ENCODE measurements around the gene PRUNE2. TPM values are rescaled to one million over a fixed set of nuclear protein-coding genes. Genes with fewer than 3 reads are reported as not detected.
A peak's percentile ranks its signal among the peaks of the same experiment; 100 is the strongest.
"Not testable (repeated sequence)": the region's sequence is repeated elsewhere in the genome, so short reads cannot be mapped to it uniquely, and the experiment has no call there.

PRUNE2 gene
- total RNA-seq, 2 donors from 2014 or later: 0.24 to 0.39 TPM

GRCh38 chr9:76690246-76690972 lies 215.5 kb downstream of the PRUNE2 start:
- Mint-ChIP-seq H3K27ac (no peak overlapping the region), H3K9me3 (no peaks in the 10 kb centered on the region), H3K27me3 (peaks cover 33% of the 10 kb centered on the region), H3K4me3 (no peak overlapping the region), H3K36me3 (ENCODE audit: low read depth) (no peaks in the 10 kb centered on the region), H3K4me1 (peaks cover 16% of the 10 kb centered on the region)
- ATAC-seq (replicated peaks): no peak

- peak overlapping the region; percentile 57 for H3K27ac Mint-ChIP-seq
- H3K36me3 Mint-ChIP-seq (ENCODE audit: low read depth): no peaks in the 10 kb centered on the region
- peaks cover 29% of the 10 kb centered on the region for H3K27me3 Mint-ChIP-seq
- ATAC-seq (replicated peaks): no peak
- peaks cover 16% of the 10 kb centered on the region for H3K4me1 Mint-ChIP-seq
- H3K9me3 Mint-ChIP-seq: no peaks in the 10 kb centered on the region
- H3K4me3 Mint-ChIP-seq: no peak overlapping the region
These were observed 217.3 kb downstream of the PRUNE2 start for GRCh38 chr9:76688471-76689238.

GRCh38 chr9:76687861-76688391 lies 218.0 kb downstream of the PRUNE2 start:
- Mint-ChIP-seq H3K27me3 (peaks cover 29% of the 10 kb centered on the region), H3K9me3 (no peaks in the 10 kb centered on the region), H3K4me1 (peaks cover 16% of the 10 kb centered on the region), H3K27ac (peak overlapping the region; percentile 57), H3K36me3 (ENCODE audit: low read depth) (no peaks in the 10 kb centered on the region), H3K4me3 (no peak overlapping the region)
- peak; percentile 91 for ATAC-seq (replicated peaks)

- no peaks in the 10 kb centered on the region for H3K9me3 Mint-ChIP-seq
- H3K36me3 Mint-ChIP-seq (ENCODE audit: low read depth): no peaks in the 10 kb centered on the region
- peaks cover 24% of the 10 kb centered on the region for H3K27me3 Mint-ChIP-seq
- no peak overlapping the region for H3K4me3 Mint-ChIP-seq
- H3K4me1 Mint-ChIP-seq: peaks cover 12% of the 10 kb centered on the region
- H3K27ac Mint-ChIP-seq: no peak overlapping the region
- no peak for ATAC-seq (replicated peaks)
These were observed 219.2 kb downstream of the PRUNE2 start for GRCh38 chr9:76686756-76687155.

- Mint-ChIP-seq H3K27ac (no peak overlapping the region), H3K36me3 (ENCODE audit: low read depth) (no peaks in the 10 kb centered on the region), H3K4me1 (peaks cover 11% of the 10 kb centered on the region), H3K4me3 (no peak overlapping the region), H3K27me3 (peaks cover 8% of the 10 kb centered on the region), H3K9me3 (no peaks in the 10 kb centered on the region)
- ATAC-seq (replicated peaks): no peak
These were observed 221.7 kb downstream of the PRUNE2 start for GRCh38 chr9:76684213-76684612.

- peak overlapping the region; percentile 10 for H3K4me3 Mint-ChIP-seq
- no peaks in the 10 kb centered on the region for H3K4me1 Mint-ChIP-seq
- H3K27me3 Mint-ChIP-seq: no peaks in the 10 kb centered on the region
- H3K36me3 Mint-ChIP-seq (ENCODE audit: low read depth): no peaks in the 10 kb centered on the region
- no peak overlapping the region for H3K27ac Mint-ChIP-seq
- H3K9me3 Mint-ChIP-seq: no peaks in the 10 kb centered on the region
- peak; percentile 16 for ATAC-seq (replicated peaks)
These were observed 224.4 kb downstream of the PRUNE2 start for GRCh38 chr9:76681556-76681955.

- H3K36me3 Mint-ChIP-seq (ENCODE audit: low read depth): no peaks in the 10 kb centered on the region
- peak overlapping the region; percentile 10 for H3K4me3 Mint-ChIP-seq
- H3K27ac Mint-ChIP-seq: no peak overlapping the region
- H3K27me3 Mint-ChIP-seq: no peaks in the 10 kb centered on the region
- H3K9me3 Mint-ChIP-seq: no peaks in the 10 kb centered on the region
- peak; percentile 87 for ATAC-seq (replicated peaks)
- H3K4me1 Mint-ChIP-seq: no peaks in the 10 kb centered on the region
These were observed 225.0 kb downstream of the PRUNE2 start for GRCh38 chr9:76680716-76681425.

GRCh38 chr9:76677481-76678055 lies 228.3 kb downstream of the PRUNE2 start:
- Mint-ChIP-seq H3K36me3 (ENCODE audit: low read depth) (no peaks in the 10 kb centered on the region), H3K4me3 (no peak overlapping the region), H3K27ac (no peak overlapping the region), H3K9me3 (no peaks in the 10 kb centered on the region), H3K4me1 (no peaks in the 10 kb centered on the region), H3K27me3 (no peaks in the 10 kb centered on the region)
- no peak for ATAC-seq (replicated peaks)

GRCh38 chr9:76676857-76677256 lies 229.1 kb downstream of the PRUNE2 start:
- no peak overlapping the region for H3K4me3 Mint-ChIP-seq
- no peak for ATAC-seq (replicated peaks)
- no peaks in the 10 kb centered on the region for H3K36me3 Mint-ChIP-seq (ENCODE audit: low read depth)
- H3K27me3 Mint-ChIP-seq: no peaks in the 10 kb centered on the region
- no peak overlapping the region for H3K27ac Mint-ChIP-seq
- no peaks in the 10 kb centered on the region for H3K4me1 Mint-ChIP-seq
- no peaks in the 10 kb centered on the region for H3K9me3 Mint-ChIP-seq

GRCh38 chr9:76667521-76667957 lies 238.4 kb downstream of the PRUNE2 start:
- no peaks in the 10 kb centered on the region for H3K36me3 Mint-ChIP-seq (ENCODE audit: low read depth)
- no peak overlapping the region for H3K27ac Mint-ChIP-seq
- no peaks in the 10 kb centered on the region for H3K9me3 Mint-ChIP-seq
- H3K4me3 Mint-ChIP-seq: no peak overlapping the region
- H3K27me3 Mint-ChIP-seq: peaks cover 8% of the 10 kb centered on the region
- no peaks in the 10 kb centered on the region for H3K4me1 Mint-ChIP-seq
- ATAC-seq (replicated peaks): no peak

GRCh38 chr9:76665966-76666365 lies 239.9 kb downstream of the PRUNE2 start:
- not testable (repeated sequence) for H3K9me3 Mint-ChIP-seq; H3K4me1 Mint-ChIP-seq; ATAC-seq (replicated peaks); H3K27ac Mint-ChIP-seq; H3K36me3 Mint-ChIP-seq (ENCODE audit: low read depth); H3K4me3 Mint-ChIP-seq; H3K27me3 Mint-ChIP-seq

- H3K4me3 Mint-ChIP-seq: no peak overlapping the region
- H3K4me1 Mint-ChIP-seq: no peaks in the 10 kb centered on the region
- ATAC-seq (replicated peaks): no peak
- H3K27ac Mint-ChIP-seq: no peak overlapping the region
- H3K9me3 Mint-ChIP-seq: no peaks in the 10 kb centered on the region
- H3K36me3 Mint-ChIP-seq (ENCODE audit: low read depth): no peaks in the 10 kb centered on the region
- H3K27me3 Mint-ChIP-seq: peaks cover 8% of the 10 kb centered on the region
These were observed 240.5 kb downstream of the PRUNE2 start for GRCh38 chr9:76665458-76665857.

GRCh38 chr9:76664120-76664519 lies 241.8 kb downstream of the PRUNE2 start:
- Mint-ChIP-seq H3K27me3 (peaks cover 8% of the 10 kb centered on the region), H3K9me3 (no peaks in the 10 kb centered on the region), H3K4me3 (no peak overlapping the region), H3K4me1 (no peaks in the 10 kb centered on the region), H3K27ac (no peak overlapping the region), H3K36me3 (ENCODE audit: low read depth) (no peaks in the 10 kb centered on the region)
- no peak for ATAC-seq (replicated peaks)
